Measurements from ENCODE around the gene GINS1. TPM values are rescaled to one million over a fixed set of nuclear protein-coding genes. Genes with fewer than 3 reads are reported as not detected.
A peak's percentile ranks its signal among the peaks of the same experiment; 100 is the strongest.

Gene GINS1
- total and polyA plus RNA-seq, 2 of the 13 experiments (the other 11 are each of a cell fraction or from before 2014, with no cell fraction given): 14.6 to 59.9 TPM

- 0 out of 2 replicates have a peak, but pooled peaks have one; percentile 52 for TF ChIP-seq RARG (CRISPR knock-in tag; IDR thresholded peaks at IDR 0.05; ENCODE audit: low read depth)
- peak; percentile 99 for TF ChIP-seq ZNF556 (CRISPR knock-in tag; IDR thresholded peaks at IDR 0.05; ENCODE audit: borderline replicate concordance)
- TF ChIP-seq ZNF12 (CRISPR knock-in tag; IDR thresholded peaks at IDR 0.05): no peak
- TF ChIP-seq IRF9 (CRISPR knock-in tag; IDR thresholded peaks at IDR 0.05; ENCODE audit: borderline replicate concordance): peak; percentile 99
- peak; percentile 83; the same call in 1 of the 2 replicates for TF ChIP-seq MYNN (CRISPR knock-in tag; IDR thresholded peaks at IDR 0.05; ENCODE audit: low read depth)
- peak; percentile 99 for TF ChIP-seq ZNF619 (CRISPR knock-in tag; IDR thresholded peaks at IDR 0.05)
- no peak for TF ChIP-seq SCMH1 (CRISPR knock-in tag; IDR thresholded peaks at IDR 0.05; ENCODE audit: borderline replicate concordance)
- TF ChIP-seq ZNF781 (CRISPR knock-in tag; IDR thresholded peaks at IDR 0.05; ENCODE audit: borderline replicate concordance, not compliant biosample characterization): peak; percentile 99
- peak; percentile 99 for TF ChIP-seq YEATS4 (CRISPR knock-in tag; IDR thresholded peaks at IDR 0.05; ENCODE audit: borderline replicate concordance)
- no peak; the same call in 1 of the 2 replicates for TF ChIP-seq SOX13 (IDR thresholded peaks at IDR 0.05)
- peak in 1 of 2 experiments; percentile 82; a peak in 2 of 4 replicates for TF ChIP-seq SOX13 (CRISPR knock-in tag; conservative IDR thresholded peaks at IDR 0.05 in 1 of 2, IDR thresholded peaks at IDR 0.05 in 1 of 2)
- TF ChIP-seq ZNF800 (CRISPR knock-in tag; IDR thresholded peaks at IDR 0.05): peak; percentile 95
- TF ChIP-seq ZNF570 (CRISPR knock-in tag; IDR thresholded peaks at IDR 0.05; ENCODE audit: borderline replicate concordance): peak; percentile 93; the same call in 1 of the 2 replicates
- peak; percentile 99 for TF ChIP-seq ZNF724P (CRISPR knock-in tag; IDR thresholded peaks at IDR 0.05; ENCODE audit: borderline replicate concordance)
- no peak for TF ChIP-seq HNRNPUL1 (IDR thresholded peaks at IDR 0.05; ENCODE audit: low read depth, low read length)
- TF ChIP-seq GPBP1L1 (CRISPR knock-in tag; IDR thresholded peaks at IDR 0.05): no peak
- TF ChIP-seq ATF7 (IDR thresholded peaks at IDR 0.05): no peak
- TF ChIP-seq ATF7 (CRISPR knock-in tag; IDR thresholded peaks at IDR 0.05): no peak
- peak; percentile 99 for TF ChIP-seq REPIN1 (CRISPR knock-in tag; IDR thresholded peaks at IDR 0.05; ENCODE audit: borderline replicate concordance, low read depth)
- TF ChIP-seq CEBPB (IDR thresholded peaks at IDR 0.05; ENCODE audit: borderline replicate concordance, low read depth, low read length): no peak
- no peak; the same call in 1 of the 2 replicates for TF ChIP-seq HOXA7 (CRISPR knock-in tag; IDR thresholded peaks at IDR 0.05)
Observed at GRCh38 chr20:25407311-25408169, at the start of gene GINS1 (continued).

Data from HepG2 (cell line).